Gastrocnemius medialis (tissue), 4 donors: ENCODE results near the gene HERC2.

Source experiments
- CTCF ChIP-seq, 5 experiments: fragments of 450-650 bp in 3 of 5; fragments of 200-600 bp in 2 of 5; sonication (generic) in 2 of 5; IDR thresholded peaks in 4 of 5; conservative IDR thresholded peaks in 1 of 5; 1 replicate in 4 of 5; 2 replicates in 1 of 5; pipeline ENCODE4 v1.5.1; 2016 to 2019; ENCODE audit warnings: antibody characterized with exemption in 5 of 5, mild to moderate bottlenecking in 3 of 5, moderate library complexity in 3 of 5
- POLR2A ChIP-seq, 2 donors: fragments of 450-650 bp; IDR thresholded peaks; one replicate each; pipeline ENCODE4 v1.6.1; 2017; ENCODE audit warnings: antibody characterized with exemption in 2 of 2, mild to moderate bottlenecking in 2 of 2, moderate library complexity in 2 of 2

DNA sequence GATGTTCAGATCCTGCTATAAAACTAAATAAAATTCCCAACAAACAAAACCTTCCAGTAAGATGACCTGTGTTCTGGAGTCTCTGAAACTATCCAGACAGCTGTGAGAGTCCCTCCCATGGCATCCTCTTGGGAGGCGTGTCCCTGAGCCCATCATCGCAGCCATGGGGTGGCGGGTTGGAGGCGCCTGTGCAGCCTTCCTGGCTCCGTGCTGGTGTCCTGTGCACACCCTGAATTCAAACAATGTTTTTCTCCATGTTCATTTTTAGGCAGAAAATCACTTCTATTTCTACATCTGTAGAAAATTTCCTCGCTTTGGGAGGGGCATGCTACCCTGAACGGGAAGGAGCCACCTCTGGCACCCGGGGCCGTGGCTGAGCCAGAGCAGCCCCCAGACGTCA lies 203.4 kb downstream of the HERC2 start:
- TF ChIP-seq CTCF (IDR thresholded peaks at IDR 0.05 in 4 of 5, conservative IDR thresholded peaks at IDR 0.05 in 1 of 5) (no peak), POLR2A (IDR thresholded peaks at IDR 0.05) (no peak)
